ENCODE measurements around the gene AMPD3.

Gene AMPD3

DNA sequence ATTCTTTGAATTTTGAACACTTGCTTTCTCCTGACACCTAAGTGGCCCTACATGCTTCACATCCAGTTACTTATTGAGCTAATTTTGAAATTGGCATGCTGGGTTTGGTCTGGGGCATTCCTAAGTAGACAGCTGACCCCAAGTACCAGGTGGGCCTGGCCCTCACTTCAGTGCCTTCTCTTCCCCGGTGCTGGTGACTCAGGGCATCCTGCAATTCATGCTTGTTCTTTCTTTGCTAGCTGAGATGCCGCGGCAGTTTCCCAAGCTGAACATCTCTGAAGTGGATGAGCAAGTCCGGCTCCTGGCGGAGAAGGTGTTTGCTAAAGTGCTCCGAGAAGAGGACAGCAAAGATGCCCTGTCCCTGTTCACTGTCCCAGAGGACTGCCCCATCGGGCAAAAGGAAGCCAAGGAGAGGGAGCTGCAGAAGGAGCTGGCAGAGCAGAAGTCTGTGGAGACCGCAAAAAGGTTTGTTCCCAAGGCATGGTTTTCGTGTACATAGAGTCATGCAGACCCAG, 6.3 kb downstream of the AMPD3 start:
- DNase-seq: no peak
- no peak for ATAC-seq

- DNase-seq: no peak
- no peak for ATAC-seq
Measured at GRCh38 chr11:10462746-10463300, 7.8 kb downstream of the AMPD3 start.

GRCh38 chr11:10473371-10473770, 18.3 kb downstream of the AMPD3 start:
- DNase-seq (no peak), ATAC-seq (no peak)

- ATAC-seq: no peak
- no peak for DNase-seq
Measured at GRCh38 chr11:10474551-10474950, 19.5 kb downstream of the AMPD3 start.

DNA sequence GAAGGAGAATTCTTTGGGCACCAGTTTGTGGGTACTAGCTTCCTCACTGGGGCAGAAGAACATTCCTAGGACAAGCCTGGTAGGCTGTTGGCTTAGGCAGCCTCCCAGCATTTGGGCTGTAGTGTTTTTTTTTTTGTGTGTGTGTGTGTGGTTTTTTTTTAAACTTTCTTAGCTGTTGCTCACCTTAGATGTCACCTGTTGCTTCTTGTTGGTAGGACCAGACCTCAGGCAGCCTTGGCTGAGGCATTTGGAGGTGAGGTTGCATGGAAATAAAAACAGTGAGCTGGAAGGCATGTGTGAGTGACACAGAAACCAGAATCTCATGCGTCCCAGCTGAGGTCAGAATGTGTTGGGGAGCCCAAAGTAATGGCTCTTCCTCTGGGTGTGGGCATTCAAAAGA, 21.3 kb downstream of the AMPD3 start:
- ATAC-seq: no peak
- no peak for DNase-seq

DNA sequence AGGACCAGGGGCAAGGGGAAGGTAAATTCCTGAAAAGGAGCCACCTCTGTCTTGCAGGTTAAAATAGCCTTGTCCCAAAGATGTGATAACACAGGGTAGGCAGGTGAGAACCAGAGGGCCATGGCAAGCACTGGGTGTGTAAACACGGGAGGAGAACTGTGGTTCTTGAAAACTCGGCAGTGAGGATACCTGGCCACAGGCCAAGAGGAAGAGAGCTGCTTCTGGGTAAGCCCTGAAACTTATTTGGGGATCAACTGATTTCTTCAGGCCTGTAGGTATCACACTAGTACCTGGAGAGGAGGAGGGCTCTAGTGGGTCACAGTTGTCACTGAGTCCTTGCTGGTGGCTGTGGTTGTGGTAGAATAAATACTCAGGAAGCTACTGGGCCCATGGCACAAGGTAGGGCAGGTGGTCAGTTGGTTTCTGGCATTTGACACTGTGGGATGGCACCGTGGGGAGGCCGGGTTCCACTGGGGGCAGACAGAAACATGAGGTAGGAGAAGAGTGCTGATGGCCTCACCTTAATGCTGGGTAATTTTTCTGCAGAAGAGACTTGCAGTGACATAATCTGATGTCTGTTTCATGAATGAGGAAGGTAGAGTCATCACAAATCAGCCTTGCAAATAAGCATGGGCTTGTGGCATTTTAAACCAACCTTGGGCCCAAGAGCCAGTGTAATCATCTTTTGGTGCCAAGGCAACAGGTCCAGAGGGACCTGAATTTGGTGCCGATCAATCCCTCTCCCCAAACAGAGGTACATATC, 22.0 kb downstream of the AMPD3 start:
- DNase-seq: no peak
- ATAC-seq: no peak

DNA sequence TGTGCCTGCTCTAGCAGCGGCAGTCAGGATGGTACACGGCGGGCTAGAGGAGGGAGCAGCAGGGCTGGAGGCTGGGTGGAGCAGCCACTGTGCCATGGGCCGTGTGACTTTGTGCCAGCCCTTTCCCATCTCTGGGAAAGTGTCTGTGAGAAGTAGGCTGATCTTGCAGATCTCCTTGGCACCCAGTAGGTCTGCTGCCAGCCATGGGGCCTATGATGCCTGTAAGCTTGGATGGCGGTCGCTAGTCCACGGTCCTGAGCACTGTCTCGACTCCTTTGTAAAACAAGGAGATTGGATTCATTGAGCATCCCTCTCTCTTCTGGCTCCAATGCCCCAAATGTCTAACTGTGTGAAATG, 22.6 kb downstream of the AMPD3 start:
- no peak for ATAC-seq
- DNase-seq: no peak

DNA sequence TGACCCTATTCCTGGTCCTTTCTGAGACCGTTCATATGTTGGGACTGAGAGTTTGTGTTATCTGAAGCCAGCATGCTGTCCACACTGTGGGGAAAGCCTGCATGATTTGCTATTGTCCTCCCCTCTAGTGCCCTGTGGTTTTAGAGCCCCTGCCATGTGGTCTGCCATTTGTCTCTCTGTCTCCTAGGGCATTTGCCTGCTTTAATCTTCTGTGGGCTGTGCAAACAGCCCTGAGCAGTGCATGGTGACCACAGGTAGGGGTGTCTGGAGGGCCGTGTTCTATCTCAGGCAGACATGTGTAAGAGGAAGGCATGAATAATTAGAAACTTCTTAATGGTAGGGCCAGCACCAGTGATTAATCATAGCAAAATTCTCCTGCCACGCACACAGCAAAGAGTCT, 23.0 kb downstream of the AMPD3 start:
- DNase-seq (no peak), ATAC-seq (peak; percentile 28)

GRCh38 chr11:10478574-10479550, 23.8 kb downstream of the AMPD3 start:
- DNase-seq: no peak

GRCh38 chr11:10480026-10480425, 25.0 kb downstream of the AMPD3 start:
- no peak for ATAC-seq
- DNase-seq: no peak

More at GRCh38 chr11:10478574-10479550, 23.8 kb downstream of the AMPD3 start:
- ATAC-seq: no peak

- ATAC-seq (no peak), DNase-seq (no peak)
Measured at GRCh38 chr11:10480760-10481159, 25.7 kb downstream of the AMPD3 start.

GRCh38 chr11:10481560-10482349, 26.7 kb downstream of the AMPD3 start:
- no peak for ATAC-seq
- no peak for DNase-seq

DNA sequence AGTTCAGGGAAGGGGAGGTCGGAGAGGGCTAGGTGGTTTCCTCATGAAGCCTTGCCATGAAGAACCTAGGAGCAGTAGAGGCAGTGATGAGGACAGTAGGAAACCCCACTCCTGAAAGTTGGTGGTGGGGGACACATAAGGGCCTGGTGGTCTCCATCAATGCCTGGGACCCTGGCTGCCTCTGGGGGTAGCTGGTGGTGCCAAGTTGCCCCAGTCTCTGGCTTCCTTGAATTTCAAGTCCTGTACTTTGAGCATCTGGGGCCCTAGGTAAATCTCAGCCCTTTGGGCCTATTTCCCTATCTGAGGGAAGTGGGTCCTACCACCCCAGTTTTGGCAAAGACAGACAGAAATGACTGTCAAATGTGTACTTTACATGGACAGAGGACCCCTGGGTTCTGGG, 28.1 kb downstream of the AMPD3 start:
- ATAC-seq (no peak), DNase-seq (no peak)

DNA sequence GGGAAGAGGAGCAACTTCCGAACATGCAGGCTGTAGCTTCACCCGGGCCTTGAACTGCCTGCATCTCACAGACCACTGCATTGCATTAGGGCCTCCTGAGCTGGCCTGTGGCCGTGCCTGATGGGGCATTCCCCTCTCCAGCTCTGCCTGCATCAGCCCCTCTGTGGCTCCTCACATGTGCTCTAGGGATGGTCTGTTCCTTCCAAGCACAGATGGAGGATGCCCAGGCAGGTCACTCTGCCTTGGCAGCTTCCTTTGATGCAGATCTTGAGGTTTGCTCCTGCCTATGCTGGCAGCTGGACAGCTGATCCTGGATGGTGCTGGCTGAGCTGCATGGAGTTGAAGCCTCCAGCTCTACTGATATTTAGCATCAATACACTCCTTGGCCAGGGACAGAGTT, 28.5 kb downstream of the AMPD3 start:
- ATAC-seq: no peak

DNA sequence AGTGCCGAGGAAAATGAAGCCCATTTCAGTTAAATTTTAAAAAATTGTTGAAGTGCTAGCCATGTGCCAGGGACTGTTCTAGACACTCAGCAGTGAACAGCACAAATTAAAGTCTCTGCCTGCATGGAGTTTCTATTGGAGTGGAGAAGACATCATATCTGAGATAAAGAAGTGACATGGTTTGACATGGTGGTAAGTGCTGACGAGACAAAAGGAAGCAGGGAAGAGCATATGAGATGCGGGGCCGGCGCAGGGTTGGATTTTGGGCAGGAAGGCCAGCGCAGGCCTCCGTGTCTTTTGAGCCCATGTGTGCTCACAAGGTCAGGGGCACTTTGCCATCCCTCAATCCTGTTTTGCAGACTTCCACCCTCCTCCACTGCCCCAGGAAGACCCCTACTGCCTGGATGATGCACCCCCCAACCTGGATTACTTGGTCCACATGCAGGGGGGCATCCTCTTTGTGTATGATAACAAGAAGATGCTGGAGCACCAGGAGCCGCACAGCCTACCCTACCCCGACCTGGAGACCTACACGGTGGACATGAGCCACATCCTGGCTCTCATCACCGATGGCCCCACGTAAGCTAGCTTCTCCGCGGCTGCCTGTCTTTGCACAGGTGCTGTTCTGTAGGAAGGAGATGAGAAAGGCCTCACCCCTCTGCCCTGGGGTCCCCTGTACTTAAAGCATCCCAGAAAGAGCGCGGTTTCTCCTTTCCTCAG, 29.6 kb downstream of the AMPD3 start:
- DNase-seq (no peak), ATAC-seq (no peak)

More for the DNA sequence above, 28.5 kb downstream of the AMPD3 start:
- no peak for DNase-seq

DNA sequence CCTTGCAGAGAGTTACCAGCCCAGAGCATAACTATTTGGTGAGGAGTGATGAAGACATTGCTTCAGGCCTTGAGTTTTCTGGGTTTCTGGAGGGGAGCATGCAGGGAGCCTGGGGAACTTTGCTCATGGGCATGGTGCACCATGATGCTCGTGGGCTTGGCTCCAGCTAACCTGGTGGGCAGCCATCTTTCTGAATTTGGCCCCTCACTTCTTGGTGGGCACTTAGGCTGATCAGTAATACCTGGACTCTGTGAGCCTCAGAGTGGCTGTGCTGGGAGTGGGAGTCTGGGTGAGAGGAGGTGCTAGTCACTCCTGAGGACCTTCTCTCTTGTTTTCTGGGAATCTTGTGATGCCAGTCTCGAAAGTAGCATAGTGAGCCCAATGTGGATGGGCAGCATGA, 30.6 kb downstream of the AMPD3 start:
- DNase-seq (no peak), ATAC-seq (no peak)

GRCh38 chr11:10486161-10486840, 31.2 kb downstream of the AMPD3 start:
- no peak for ATAC-seq
- DNase-seq: no peak

DNA sequence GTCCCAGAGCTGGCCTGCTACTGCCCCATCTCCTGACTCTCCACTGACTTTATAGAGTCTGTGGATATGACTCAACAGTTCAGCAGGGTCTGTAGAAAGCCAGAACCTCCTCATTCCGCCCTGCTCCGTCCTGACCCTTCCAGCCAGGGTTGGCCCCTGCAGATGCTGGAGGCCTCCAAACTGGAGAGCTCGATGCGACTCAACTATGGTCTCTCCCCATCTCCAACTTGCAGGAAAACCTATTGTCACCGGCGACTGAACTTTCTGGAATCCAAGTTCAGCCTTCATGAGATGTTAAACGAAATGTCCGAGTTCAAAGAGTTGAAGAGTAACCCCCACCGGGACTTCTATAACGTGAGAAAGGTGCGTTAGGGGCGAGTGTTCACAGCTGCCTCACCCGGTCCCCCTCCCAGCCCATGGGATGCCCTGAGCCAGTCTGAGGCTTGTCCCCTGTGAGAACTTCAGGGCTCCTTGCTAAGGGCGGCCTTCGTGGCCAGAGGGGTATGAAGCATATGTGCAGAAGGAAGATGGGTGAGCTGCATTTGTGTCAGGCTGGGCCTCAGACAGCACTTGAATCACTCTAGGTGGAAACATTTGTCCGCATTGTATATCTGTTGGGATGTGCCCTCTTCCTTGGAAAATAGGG, 32.1 kb downstream of the AMPD3 start:
- ATAC-seq (no peak), DNase-seq (no peak)

DNA sequence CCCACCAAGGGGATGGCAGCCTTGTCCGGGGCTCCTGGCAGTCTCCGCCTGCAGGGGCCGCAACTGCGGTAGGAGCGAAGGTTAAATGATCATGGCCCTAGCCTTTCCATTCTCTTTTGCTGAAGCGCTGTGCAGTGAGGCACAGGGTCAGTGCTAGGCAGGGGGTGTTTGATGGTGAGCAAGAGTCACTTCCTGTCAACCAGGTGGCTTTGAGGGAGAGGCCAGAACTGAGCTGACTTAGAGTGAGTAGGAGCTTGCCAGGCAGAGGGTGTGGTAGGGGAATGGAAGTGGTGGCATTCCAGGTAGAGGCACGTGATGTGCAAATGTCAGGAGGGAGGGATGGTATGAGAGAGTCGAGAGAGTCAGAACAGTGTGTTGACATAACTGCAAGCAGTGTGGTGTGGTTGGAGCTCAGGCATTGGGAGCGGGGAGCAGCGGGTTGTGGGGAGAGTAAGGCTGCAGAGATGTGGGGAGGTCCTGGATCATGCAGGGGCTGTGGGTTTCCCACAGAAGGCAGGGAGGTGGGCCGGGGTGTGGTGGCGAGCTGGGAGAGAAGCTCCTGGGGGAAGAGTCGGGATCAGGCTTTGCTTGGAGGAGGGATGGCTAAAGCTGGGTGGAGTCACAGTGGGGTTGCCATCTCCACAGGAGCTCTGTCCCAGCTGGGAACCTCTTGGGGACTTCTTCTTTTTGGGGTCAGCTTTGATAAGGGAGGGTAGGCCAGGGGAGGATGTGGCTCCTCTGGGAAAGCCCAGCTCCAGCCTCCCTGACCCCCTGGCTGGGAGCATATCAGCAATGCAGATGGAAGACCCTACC, 33.3 kb downstream of the AMPD3 start:
- DNase-seq (no peak), ATAC-seq (peak; percentile 45)

All from stimulated activated naive CD8-positive, alpha-beta T cell treated with anti-CD3 and anti-CD28 coated beads, Interleukin-15, Interleukin-2, amounts not matched to agents 100 U/mL and 50 U/mL, for 24 hours (primary cell).